ENCODE data around the gene PAX6. TPM values are rescaled to one million over a fixed set of nuclear protein-coding genes. Genes with fewer than 3 reads are reported as not detected.

Gene PAX6
- total and polyA plus RNA-seq, 2 of the 4 experiments (the other 2 are of a cell fraction), result not detected

DNA sequence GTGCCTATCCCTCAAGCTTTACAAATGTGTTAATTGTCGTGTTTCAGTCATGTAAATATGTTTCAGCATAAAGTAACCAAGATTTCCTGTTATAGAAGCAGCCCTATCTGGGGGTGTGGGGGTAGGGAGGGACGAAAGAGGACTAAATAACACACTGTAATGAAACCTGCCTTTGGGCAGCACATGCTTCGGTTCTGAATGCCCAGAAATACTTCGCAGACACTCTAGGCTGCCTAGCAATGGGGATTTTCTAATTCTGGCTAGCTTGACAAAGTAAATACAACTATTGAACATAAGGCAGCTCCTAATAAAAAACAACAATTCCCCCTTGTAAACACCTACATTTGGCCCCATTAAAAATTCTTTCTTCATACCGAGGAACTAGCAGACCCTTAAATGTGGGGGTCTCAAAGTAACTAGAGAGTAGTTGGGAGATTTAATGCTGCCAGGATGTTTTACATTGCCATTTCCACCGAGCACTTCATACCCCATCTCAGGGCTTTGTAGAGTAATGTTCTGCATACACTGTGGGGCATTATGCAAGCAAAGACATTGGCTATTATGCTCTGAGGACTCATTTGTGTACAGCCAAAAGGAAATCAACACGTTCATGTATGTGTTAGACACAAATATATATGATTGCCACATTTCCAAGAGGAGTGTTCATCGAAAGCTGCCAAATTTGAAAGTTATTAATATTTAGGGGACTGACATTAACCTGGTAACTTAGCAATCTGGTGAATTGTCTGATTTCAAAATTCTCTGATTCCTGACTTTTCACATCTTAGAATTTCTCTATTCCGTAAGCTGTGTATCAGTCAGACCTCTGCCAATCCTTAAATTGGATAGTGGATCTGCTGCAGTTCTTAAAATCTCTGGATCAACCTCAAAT, 42.1 kb downstream of the PAX6 start:
- no peaks in the 10 kb centered on the region for H3K9me3 ChIP-seq (ENCODE audit: control insufficient read depth, insufficient read depth, low read length)
- POLR2A ChIA-PET (ENCODE audit: unreplicated experiment), result no interaction called here

More for the DNA sequence above, 42.1 kb downstream of the PAX6 start:
- Histone ChIP-seq H4K20me1 (ENCODE audit: insufficient read depth, low read length) (no peaks in the 10 kb centered on the region), H3K9me1 (ENCODE audit: insufficient read depth, low read length) (no peaks in the 10 kb centered on the region), H2AK5ac (ENCODE audit: low read depth, low read length) (no peak overlapping the region), H3K79me1 (ENCODE audit: low read depth in 1 of 2, low read length in 2 of 2) (no peaks in the 10 kb centered on the region), H3K4me1 (ENCODE audit: control insufficient read depth, insufficient read depth, low read length) (no peaks in the 10 kb centered on the region), H2BK15ac (ENCODE audit: low read depth, low read length) (no peak overlapping the region), H3K4me2 (ENCODE audit: low read depth, low read length) (no peak overlapping the region), H3K36me3 (ENCODE audit: control insufficient read depth, insufficient read depth, low read length) (no peaks in the 10 kb centered on the region), H3K9ac (ENCODE audit: low read depth, low read length) (no peak overlapping the region), H2BK5ac (ENCODE audit: low read depth, low read length, poor library complexity, severe bottlenecking) (no peak overlapping the region), H2BK120ac (ENCODE audit: low read depth, low read length) (no peak overlapping the region), H3K27ac (ENCODE audit: insufficient read depth, low read length) (no peak overlapping the region), H3K4me3 (ENCODE audit: insufficient read depth, low read depth, low read length) (no peak overlapping the region), H3K4ac (ENCODE audit: low read depth, low read length) (no peak overlapping the region), H4K5ac (ENCODE audit: low read depth, low read length) (no peak overlapping the region), H3K56ac (ENCODE audit: extremely low read depth, insufficient read depth, low read length) (no peak overlapping the region), H2AK9ac (replicated peaks; ENCODE audit: low read depth, low read length, poor library complexity) (no peak overlapping the region), H3K27me3 (ENCODE audit: control insufficient read depth, insufficient read depth, low read length) (no peaks in the 10 kb centered on the region), H4K8ac (ENCODE audit: low read depth in 2 of 2, low read length in 2 of 2) (no peak overlapping the region), H4K91ac (ENCODE audit: insufficient read depth, low read depth, low read length) (no peak overlapping the region), H3K14ac (replicated peaks; ENCODE audit: low read depth, low read length) (no peak overlapping the region), H3K18ac (ENCODE audit: low read depth, low read length) (no peak overlapping the region), H2BK20ac (ENCODE audit: low read depth, low read length) (no peak overlapping the region), H3K23ac (ENCODE audit: low read depth, low read length) (no peak overlapping the region), H2AFZ (replicated peaks; ENCODE audit: low read length, poor library complexity) (no peak overlapping the region)
- WGBS, 2 experiments (ENCODE audit: extremely low coverage in 2 of 2, insufficient read length in 1 of 2), result 100% methylated on average over 1 of the region's 9 CpGs; no CpG with 5 or more reads in 1 of the 2 experiments
- CTCF ChIA-PET, result no interaction called here
- intact Hi-C loops (cut with micrococcal nuclease), result no loop called here
- DNase-seq, result no peak
- in situ Hi-C loops (cut with MboI; ENCODE audit: low sequenced_read_pairs), result no loop called here
- BruUV-seq (replicated peaks), result no TSS peak
- TF ChIP-seq NFE2L2 (IDR thresholded peaks at IDR 0.05; ENCODE audit: low read depth, low read length) (no peak), RCOR1 (IDR thresholded peaks at IDR 0.05; ENCODE audit: insufficient replicate concordance, low read length) (no peak), SMC3 (IDR thresholded peaks at IDR 0.05; ENCODE audit: low read depth, low read length) (no peak), CHD1 (IDR thresholded peaks at IDR 0.05; ENCODE audit: low read depth, low read length) (no peak), MAZ (IDR thresholded peaks at IDR 0.05; ENCODE audit: borderline replicate concordance, low read depth, low read length) (no peak), BHLHE40 (IDR thresholded peaks at IDR 0.05; ENCODE audit: low read depth, low read length) (no peak), MAFK (IDR thresholded peaks at IDR 0.05; ENCODE audit: low read depth, low read length) (no peak), FOS (IDR thresholded peaks at IDR 0.05; ENCODE audit: low read depth, low read length) (no peak), CEBPB (IDR thresholded peaks at IDR 0.05; ENCODE audit: low read depth, low read length) (no peak), ELK1 (IDR thresholded peaks at IDR 0.05; ENCODE audit: borderline replicate concordance, low read depth, low read length) (no peak), MXI1 (IDR thresholded peaks at IDR 0.05; ENCODE audit: borderline replicate concordance, low read depth, low read length) (no peak)
- dilution Hi-C loops (cut with HindIII; ENCODE audit: low sequenced_read_pairs, unreplicated experiment), result no loop called here
- no peak for ATAC-seq (ENCODE audit: low read depth)

Measured in IMR-90 (cell line).